Stimulated activated naive CD8-positive, alpha-beta T cell treated with anti-CD3 and anti-CD28 coated beads, Interleukin-15, Interleukin-2, amounts not matched to agents 100 ng/mL and 50 ng/mL, for 24 hours (primary cell): ENCODE results near the gene TRIM72.
"Not testable (repeated sequence)": the region's sequence is repeated elsewhere in the genome, so short reads cannot be mapped to it uniquely, and the experiment has no call there.

Experiments
- H3K27ac Mint-ChIP-seq: one replicate; pipeline ENCODE4 v1.8.0; 2021; ENCODE audit warnings: mild to moderate bottlenecking, mixed read lengths
- H3K27me3 Mint-ChIP-seq: one replicate; pipeline ENCODE4 v1.8.0; 2021; ENCODE audit warnings: mixed read lengths
- H3K36me3 Mint-ChIP-seq: one replicate; pipeline ENCODE4 v1.8.0; 2021; ENCODE audit warnings: low read depth, mixed read lengths
- H3K4me1 Mint-ChIP-seq: one replicate; pipeline ENCODE4 v1.8.0; 2021; ENCODE audit warnings: low read depth, mixed read lengths
- H3K4me3 Mint-ChIP-seq: one replicate; pipeline ENCODE4 v1.8.0; 2021; ENCODE audit warnings: mild to moderate bottlenecking, mixed read lengths
- H3K9me3 Mint-ChIP-seq: one replicate; pipeline ENCODE4 v1.8.0; 2021; ENCODE audit warnings: mixed read lengths

The TRIM72 gene, protein sequence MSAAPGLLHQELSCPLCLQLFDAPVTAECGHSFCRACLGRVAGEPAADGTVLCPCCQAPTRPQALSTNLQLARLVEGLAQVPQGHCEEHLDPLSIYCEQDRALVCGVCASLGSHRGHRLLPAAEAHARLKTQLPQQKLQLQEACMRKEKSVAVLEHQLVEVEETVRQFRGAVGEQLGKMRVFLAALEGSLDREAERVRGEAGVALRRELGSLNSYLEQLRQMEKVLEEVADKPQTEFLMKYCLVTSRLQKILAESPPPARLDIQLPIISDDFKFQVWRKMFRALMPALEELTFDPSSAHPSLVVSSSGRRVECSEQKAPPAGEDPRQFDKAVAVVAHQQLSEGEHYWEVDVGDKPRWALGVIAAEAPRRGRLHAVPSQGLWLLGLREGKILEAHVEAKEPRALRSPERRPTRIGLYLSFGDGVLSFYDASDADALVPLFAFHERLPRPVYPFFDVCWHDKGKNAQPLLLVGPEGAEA

DNA sequence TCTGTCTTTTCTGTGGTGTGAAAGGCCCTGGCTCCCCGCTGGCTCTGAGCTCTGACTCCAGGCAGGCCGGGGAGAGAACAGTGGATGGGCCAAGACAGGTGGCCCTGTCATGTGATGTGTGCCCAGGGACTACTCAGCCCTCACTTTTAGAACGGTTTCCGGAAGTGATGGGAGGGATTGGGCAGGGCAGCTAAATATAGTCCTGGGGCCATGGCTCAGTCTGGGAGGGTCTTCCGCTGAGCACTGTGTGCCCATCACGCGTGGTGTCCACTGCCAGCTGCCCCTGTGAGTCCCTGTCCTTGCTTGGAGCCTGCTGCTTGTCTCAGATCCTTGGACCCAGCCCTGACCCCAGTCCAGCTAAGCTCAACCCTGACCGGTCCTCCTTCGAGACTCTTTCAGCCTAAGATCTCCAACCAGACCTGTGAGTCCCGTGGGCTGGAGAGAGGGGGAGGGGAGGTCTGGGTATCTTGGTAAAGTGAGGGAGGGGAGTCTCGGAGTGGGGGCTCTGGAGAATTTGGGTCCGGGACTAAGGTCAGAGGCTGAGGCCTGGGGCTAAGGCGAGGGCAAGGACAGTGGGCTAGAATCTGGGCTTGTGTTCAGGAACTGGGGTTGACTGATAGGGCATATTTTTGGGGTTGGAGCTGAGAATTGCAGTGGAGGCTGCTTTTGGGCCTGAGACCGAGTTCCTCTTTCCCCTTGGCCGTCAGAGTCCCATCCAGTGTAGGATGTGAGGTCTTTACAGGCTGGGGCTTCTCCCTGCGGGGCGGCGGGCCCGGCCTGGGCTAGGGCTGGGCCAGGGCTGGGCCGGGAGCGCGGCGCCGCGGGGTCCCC is at the start of gene TRIM72:
TSS of gene TRIM72 (plus strand) at position 243 of the 831 bp plus-strand sequence. CDS start 620 bp downstream, outside the sequence.
- H3K27ac Mint-ChIP-seq = no peak within 1 kb of the TSS
- peaks cover 26% of the 10 kb centered on the region for H3K4me1 Mint-ChIP-seq
- no peak within 1 kb of the TSS for H3K4me3 Mint-ChIP-seq
- H3K36me3 Mint-ChIP-seq = no peaks in the 10 kb centered on the region
- peaks cover 53% of the 10 kb centered on the region for H3K27me3 Mint-ChIP-seq
- H3K9me3 Mint-ChIP-seq = no peaks in the 10 kb centered on the region

- Mint-ChIP-seq H3K36me3 (no peaks in the 10 kb centered on the region), H3K4me3 (no peak overlapping the region), H3K27me3 (no peaks in the 10 kb centered on the region), H3K4me1 (no peaks in the 10 kb centered on the region), H3K9me3 (no peaks in the 10 kb centered on the region), H3K27ac (no peak overlapping the region)
These were observed 46.6 kb upstream of the TRIM72 start for GRCh38 chr16:31167315-31167714.

GRCh38 chr16:31168848-31169247 is 45.1 kb upstream of the TRIM72 start:
- no peak overlapping the region for H3K4me3 Mint-ChIP-seq
- H3K9me3 Mint-ChIP-seq = no peaks in the 10 kb centered on the region
- H3K27ac Mint-ChIP-seq = no peak overlapping the region
- no peaks in the 10 kb centered on the region for H3K36me3 Mint-ChIP-seq
- H3K27me3 Mint-ChIP-seq = no peaks in the 10 kb centered on the region
- H3K4me1 Mint-ChIP-seq = no peaks in the 10 kb centered on the region

- H3K27me3 Mint-ChIP-seq, H3K9me3 Mint-ChIP-seq, H3K36me3 Mint-ChIP-seq, H3K4me3 Mint-ChIP-seq, H3K4me1 Mint-ChIP-seq, H3K27ac Mint-ChIP-seq: not testable (repeated sequence)
These were observed 43.9 kb upstream of the TRIM72 start for GRCh38 chr16:31170048-31170447.

DNA sequence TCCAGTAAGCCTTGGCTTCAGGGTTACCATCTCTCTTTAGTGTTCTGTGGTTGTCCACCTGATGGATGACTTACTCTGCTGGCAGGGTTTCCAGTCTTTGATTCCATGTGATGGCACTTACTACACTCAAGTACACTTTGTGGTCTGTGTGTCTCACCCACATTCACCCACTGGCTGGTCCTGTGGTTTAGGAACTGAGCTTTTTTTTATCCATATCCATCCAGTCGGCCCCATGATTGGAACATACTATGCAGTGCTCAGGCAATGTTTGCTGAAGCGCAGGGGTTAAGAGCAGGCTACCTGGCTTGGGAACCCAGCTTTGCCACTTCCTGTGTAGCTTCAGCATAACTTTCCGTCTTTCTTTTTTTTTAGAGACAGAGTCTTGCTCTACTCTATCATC is 36.8 kb upstream of the TRIM72 start:
- H3K27me3 Mint-ChIP-seq = no peaks in the 10 kb centered on the region
- no peaks in the 10 kb centered on the region for H3K9me3 Mint-ChIP-seq
- H3K27ac Mint-ChIP-seq = peak overlapping the region; percentile 71
- peaks cover 21% of the 10 kb centered on the region for H3K36me3 Mint-ChIP-seq
- H3K4me3 Mint-ChIP-seq = peak overlapping the region; percentile 15
- H3K4me1 Mint-ChIP-seq = peaks cover 43% of the 10 kb centered on the region

- Mint-ChIP-seq H3K9me3 (no peaks in the 10 kb centered on the region), H3K27me3 (no peaks in the 10 kb centered on the region), H3K27ac (peak overlapping the region; percentile 99), H3K36me3 (peaks cover 42% of the 10 kb centered on the region), H3K4me3 (peak overlapping the region; percentile 91), H3K4me1 (peaks cover 64% of the 10 kb centered on the region)
These were observed 34.6 kb upstream of the TRIM72 start for GRCh38 chr16:31179219-31179746.

- Mint-ChIP-seq H3K9me3 (no peaks in the 10 kb centered on the region), H3K27me3 (no peaks in the 10 kb centered on the region), H3K4me3 (peak within 1 kb of the TSS; percentile 91), H3K36me3 (peaks cover 48% of the 10 kb centered on the region), H3K27ac (peak within 1 kb of the TSS; percentile 99), H3K4me1 (peaks cover 70% of the 10 kb centered on the region)
These were observed 34.0 kb upstream of the TRIM72 start, which contains the start of gene FUS for GRCh38 chr16:31179747-31180459. Gene FUS (plus strand): TSS chr16:31180139. CDS start chr16:31180215, 76 bp downstream.

DNA sequence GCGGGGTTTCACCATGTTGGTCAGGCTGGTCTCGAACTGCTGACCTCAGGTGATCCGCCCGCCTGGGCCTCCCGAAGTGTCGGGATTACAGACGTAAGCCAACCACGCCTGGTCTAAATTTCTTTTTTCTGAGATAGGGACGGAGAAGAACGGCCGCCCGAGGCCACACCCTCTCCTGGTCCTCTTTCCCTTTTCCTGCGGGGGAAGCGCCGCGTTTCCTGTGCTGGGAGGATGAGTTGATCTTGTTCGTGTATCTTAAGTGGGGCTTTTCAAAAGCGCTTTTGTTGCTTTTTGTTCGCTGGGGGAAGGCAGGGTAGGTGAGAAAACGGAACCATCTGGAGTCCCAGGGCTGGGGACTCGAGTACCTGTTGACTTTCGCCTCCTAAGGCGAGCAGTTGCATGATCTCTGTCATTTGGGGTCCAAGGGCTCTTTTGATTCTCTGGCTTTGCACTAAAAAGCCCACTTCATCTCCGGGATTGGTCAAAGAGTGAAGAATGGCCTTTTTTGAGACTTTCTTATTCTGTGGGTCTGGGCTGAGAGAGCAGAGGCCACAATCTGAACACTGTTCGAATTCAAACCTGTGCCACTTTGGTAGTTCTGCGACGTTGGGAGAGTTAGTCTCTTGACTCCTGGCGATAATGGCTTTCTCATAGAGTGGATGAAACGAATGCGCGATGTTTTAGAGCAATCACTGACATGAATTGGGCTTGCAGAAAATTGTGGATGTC is 32.7 kb upstream of the TRIM72 start:
- Mint-ChIP-seq H3K4me3 (peak overlapping the region; percentile 91), H3K27me3 (no peaks in the 10 kb centered on the region), H3K27ac (peak overlapping the region; percentile 99), H3K36me3 (peaks cover 62% of the 10 kb centered on the region), H3K9me3 (no peaks in the 10 kb centered on the region), H3K4me1 (peaks cover 83% of the 10 kb centered on the region)

- H3K9me3 Mint-ChIP-seq = no peaks in the 10 kb centered on the region
- H3K27me3 Mint-ChIP-seq = no peaks in the 10 kb centered on the region
These were observed 31.5 kb upstream of the TRIM72 start for GRCh38 chr16:31182391-31182790.

GRCh38 chr16:31183432-31184428 is 30.2 kb upstream of the TRIM72 start:
- Mint-ChIP-seq H3K36me3 (peaks cover 83% of the 10 kb centered on the region), H3K9me3 (no peaks in the 10 kb centered on the region), H3K4me3 (peak overlapping the region; percentile 91), H3K27me3 (no peaks in the 10 kb centered on the region), H3K4me1 (peaks cover 84% of the 10 kb centered on the region), H3K27ac (peak overlapping the region; percentile 99)

More at GRCh38 chr16:31182391-31182790, 31.5 kb upstream of the TRIM72 start:
- H3K27ac Mint-ChIP-seq = peak overlapping the region; percentile 99
- peak overlapping the region; percentile 91 for H3K4me3 Mint-ChIP-seq
- H3K4me1 Mint-ChIP-seq = peaks cover 84% of the 10 kb centered on the region
- H3K36me3 Mint-ChIP-seq = peaks cover 73% of the 10 kb centered on the region

GRCh38 chr16:31184888-31185287 is 29.0 kb upstream of the TRIM72 start:
- no peaks in the 10 kb centered on the region for H3K27me3 Mint-ChIP-seq
- peaks cover 95% of the 10 kb centered on the region for H3K36me3 Mint-ChIP-seq
- peak overlapping the region; percentile 52 for H3K4me3 Mint-ChIP-seq
- H3K4me1 Mint-ChIP-seq = peaks cover 87% of the 10 kb centered on the region
- H3K9me3 Mint-ChIP-seq = no peaks in the 10 kb centered on the region
- H3K27ac Mint-ChIP-seq = peak overlapping the region; percentile 78

DNA sequence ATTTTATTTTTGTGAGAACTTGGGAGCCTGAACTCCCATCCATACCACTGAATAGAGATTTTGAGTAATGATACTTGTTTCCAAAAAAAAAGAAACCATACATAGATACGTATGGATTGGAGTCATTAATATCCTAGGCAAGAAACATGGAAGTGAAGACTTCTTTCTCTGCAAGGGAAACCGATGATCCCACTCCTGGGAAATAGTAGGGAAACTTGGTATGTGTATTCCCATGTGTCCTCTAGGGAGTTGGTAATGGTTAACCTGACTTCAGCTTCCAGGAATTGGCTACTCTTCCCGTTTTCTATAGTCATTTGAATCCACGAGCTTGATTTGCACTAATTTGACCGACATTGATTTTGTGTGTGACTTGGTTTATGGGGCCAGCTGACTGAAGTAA is 28.6 kb upstream of the TRIM72 start:
- peaks cover 99% of the 10 kb centered on the region for H3K36me3 Mint-ChIP-seq
- H3K4me3 Mint-ChIP-seq = peak overlapping the region; percentile 52

GRCh38 chr16:31186176-31186575 is 27.7 kb upstream of the TRIM72 start:
- Mint-ChIP-seq H3K4me1 (peaks cover 95% of the 10 kb centered on the region), H3K9me3 (no peaks in the 10 kb centered on the region), H3K27ac (peak overlapping the region; percentile 78), H3K4me3 (peak overlapping the region; percentile 47), H3K27me3 (no peaks in the 10 kb centered on the region), H3K36me3 (peaks cover 100% of the 10 kb centered on the region)

More for the DNA sequence above, 28.6 kb upstream of the TRIM72 start:
- Mint-ChIP-seq H3K27ac (peak overlapping the region; percentile 78), H3K9me3 (no peaks in the 10 kb centered on the region), H3K4me1 (peaks cover 89% of the 10 kb centered on the region), H3K27me3 (no peaks in the 10 kb centered on the region)
